ENCODE data around the gene PRRC1.
"Not testable (repeated sequence)": the region's sequence is repeated elsewhere in the genome, so short reads cannot be mapped to it uniquely, and the experiment has no call there.

The PRRC1 gene

DNA sequence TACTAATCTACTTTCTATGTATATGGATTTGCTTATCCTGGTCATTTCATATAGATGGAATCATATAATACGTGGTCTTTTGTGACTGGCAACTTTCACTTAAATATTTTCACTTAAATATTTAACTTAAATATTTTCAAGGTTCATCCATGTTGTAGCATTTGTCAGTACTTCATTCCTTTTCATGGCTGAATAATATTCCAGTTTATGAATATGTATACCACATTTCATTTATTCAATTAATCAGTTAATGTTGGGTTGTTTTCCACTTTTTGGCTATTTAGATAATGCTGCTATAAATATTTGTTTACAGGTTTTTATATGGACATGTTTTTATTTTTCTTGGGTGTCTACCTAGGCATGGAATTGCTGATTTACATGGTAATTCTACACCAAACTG is 7.7 kb downstream of the PRRC1 start:
- H3K4me1 ChIP-seq: no peaks in the 10 kb centered on the region
- H4K20me1 ChIP-seq: peaks cover 0 to 61% (median 19%) of the 10 kb centered on the region in 11 experiments; a peak in 12 of 22 replicates
- H3K4me3 ChIP-seq: no peak overlapping the region
- no peak overlapping the region for H3K27ac ChIP-seq
- no peak overlapping the region for H3K4me2 ChIP-seq
- TF ChIP-seq Cebpa-rat (IDR thresholded peaks at IDR 0.05): no peak
- no peak overlapping the region for H3K9ac ChIP-seq
- H3K9me3 ChIP-seq (replicated peaks in 1 of 11): peaks cover 18 to 35% (median 26%) of the 10 kb centered on the region in 11 experiments
- H3K27me3 ChIP-seq: no peaks in the 10 kb centered on the region
- peaks cover 94 to 100% (median 100%) of the 10 kb centered on the region in 11 experiments for H3K36me3 ChIP-seq

- no peaks in the 10 kb centered on the region for H3K27me3 ChIP-seq
- H3K27ac ChIP-seq: no peak overlapping the region
- no peak overlapping the region for H3K9ac ChIP-seq
- H3K4me3 ChIP-seq: no peak overlapping the region
- peaks cover 89 to 100% (median 98%) of the 10 kb centered on the region in 11 experiments for H3K36me3 ChIP-seq
- peaks cover 0 to 1% (median 0%) of the 10 kb centered on the region in 11 experiments; a peak in 4 of 22 replicates for H3K9me3 ChIP-seq (replicated peaks in 1 of 11)
- no peaks in the 10 kb centered on the region for H3K4me1 ChIP-seq
- no peak overlapping the region for H3K4me2 ChIP-seq
- H4K20me1 ChIP-seq: peaks cover 0 to 36% (median 0%) of the 10 kb centered on the region in 11 experiments; a peak in 5 of 22 replicates
- TF ChIP-seq Cebpa-rat (IDR thresholded peaks at IDR 0.05): no peak
Measured at GRCh38 chr5:127529904-127530682, 12.7 kb downstream of the PRRC1 start.

DNA sequence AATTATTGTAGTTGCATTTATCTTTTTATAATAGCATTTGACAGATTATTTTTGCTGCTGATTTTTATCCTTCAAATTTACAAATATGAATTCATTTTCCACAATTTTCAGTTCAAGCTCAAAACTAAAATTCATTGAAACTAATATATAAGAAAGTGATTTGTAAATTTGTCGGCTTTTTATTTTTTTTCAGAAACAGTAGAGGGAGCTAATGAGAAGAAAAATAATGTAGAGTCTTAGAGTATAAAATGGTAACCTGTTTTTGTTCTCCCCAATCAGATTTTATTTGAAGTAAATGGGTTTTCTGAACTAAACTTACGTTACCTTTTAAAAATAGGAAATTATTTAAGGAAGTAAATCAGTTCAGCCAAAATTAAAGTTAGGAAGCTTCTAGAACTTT is 19.2 kb downstream of the PRRC1 start:
- H3K4me3 ChIP-seq: no peak overlapping the region
- no peak overlapping the region for H3K9ac ChIP-seq
- peaks cover 81 to 95% (median 88%) of the 10 kb centered on the region in 11 experiments for H3K36me3 ChIP-seq
- TF ChIP-seq Cebpa-rat (IDR thresholded peaks at IDR 0.05): no peak
- no peak overlapping the region for H3K4me2 ChIP-seq
- H4K20me1 ChIP-seq: 0 out of 22 replicates have a peak, but pooled peaks cover 0 to 6% (median 0%) of the 10 kb centered on the region in 11 experiments
- no peak overlapping the region for H3K27ac ChIP-seq
- H3K4me1 ChIP-seq: no peaks in the 10 kb centered on the region
- H3K9me3 ChIP-seq (replicated peaks in 1 of 11): peaks cover 14 to 27% (median 22%) of the 10 kb centered on the region in 11 experiments; a peak in 21 of 22 replicates
- H3K27me3 ChIP-seq: no peaks in the 10 kb centered on the region

DNA sequence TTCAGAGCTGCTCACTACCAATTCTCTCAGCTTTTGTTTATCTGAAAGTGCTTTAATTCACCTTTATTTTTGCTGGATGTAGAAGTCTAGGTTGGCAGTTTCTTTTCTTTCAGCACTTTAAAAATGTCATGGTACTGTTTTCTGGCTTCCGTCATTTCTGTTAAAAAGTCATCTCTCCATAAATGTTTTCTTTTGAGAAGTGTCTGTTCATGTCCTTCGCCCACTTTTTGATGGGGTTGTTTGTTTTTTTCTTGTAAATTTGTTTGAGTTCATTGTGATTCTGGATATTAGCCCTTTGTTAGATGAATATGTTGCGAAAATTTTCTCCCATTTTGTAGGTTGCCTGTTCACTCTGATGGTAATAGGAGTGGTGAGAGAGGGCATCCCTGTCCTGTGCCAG is 23.1 kb downstream of the PRRC1 start:
- H3K9ac ChIP-seq, H3K27ac ChIP-seq, H3K4me1 ChIP-seq, H3K27me3 ChIP-seq, H3K4me2 ChIP-seq, H4K20me1 ChIP-seq, H3K4me3 ChIP-seq: not testable (repeated sequence)
- peaks cover 14 to 36% (median 28%) of the 10 kb centered on the region in 11 experiments for H3K9me3 ChIP-seq (replicated peaks in 1 of 11)
- peaks cover 54 to 66% (median 60%) of the 10 kb centered on the region in 11 experiments for H3K36me3 ChIP-seq

GRCh38 chr5:127545249-127545648 is 27.8 kb downstream of the PRRC1 start:
- H3K27me3 ChIP-seq, H3K4me3 ChIP-seq, H3K9ac ChIP-seq, H3K4me1 ChIP-seq, H3K4me2 ChIP-seq, H3K27ac ChIP-seq: not testable (repeated sequence)
- Histone ChIP-seq H4K20me1 (peaks cover 0 to 12% (median 4%) of the 10 kb centered on the region in 11 experiments; a peak in 8 of 22 replicates), H3K36me3 (peaks cover 32 to 66% (median 56%) of the 10 kb centered on the region in 11 experiments), H3K9me3 (replicated peaks in 1 of 11) (peaks cover 6 to 20% (median 14%) of the 10 kb centered on the region in 11 experiments)

- no peak overlapping the region for H3K9ac ChIP-seq
- TF ChIP-seq Cebpa-rat (IDR thresholded peaks at IDR 0.05): no peak
- no peak overlapping the region for H3K4me3 ChIP-seq
- H3K36me3 ChIP-seq: peaks cover 58 to 94% (median 82%) of the 10 kb centered on the region in 11 experiments
- no peak overlapping the region for H3K27ac ChIP-seq
- H3K27me3 ChIP-seq: no peaks in the 10 kb centered on the region
- peaks cover 0 to 17% (median 4%) of the 10 kb centered on the region in 11 experiments; a peak in 8 of 22 replicates for H4K20me1 ChIP-seq
- no peaks in the 10 kb centered on the region for H3K4me1 ChIP-seq
- H3K9me3 ChIP-seq (replicated peaks in 1 of 11): peaks cover 0 to 3% (median 2%) of the 10 kb centered on the region in 11 experiments; a peak in 14 of 22 replicates
- no peak overlapping the region for H3K4me2 ChIP-seq
Measured at GRCh38 chr5:127549551-127549950, 32.1 kb downstream of the PRRC1 start.

DNA sequence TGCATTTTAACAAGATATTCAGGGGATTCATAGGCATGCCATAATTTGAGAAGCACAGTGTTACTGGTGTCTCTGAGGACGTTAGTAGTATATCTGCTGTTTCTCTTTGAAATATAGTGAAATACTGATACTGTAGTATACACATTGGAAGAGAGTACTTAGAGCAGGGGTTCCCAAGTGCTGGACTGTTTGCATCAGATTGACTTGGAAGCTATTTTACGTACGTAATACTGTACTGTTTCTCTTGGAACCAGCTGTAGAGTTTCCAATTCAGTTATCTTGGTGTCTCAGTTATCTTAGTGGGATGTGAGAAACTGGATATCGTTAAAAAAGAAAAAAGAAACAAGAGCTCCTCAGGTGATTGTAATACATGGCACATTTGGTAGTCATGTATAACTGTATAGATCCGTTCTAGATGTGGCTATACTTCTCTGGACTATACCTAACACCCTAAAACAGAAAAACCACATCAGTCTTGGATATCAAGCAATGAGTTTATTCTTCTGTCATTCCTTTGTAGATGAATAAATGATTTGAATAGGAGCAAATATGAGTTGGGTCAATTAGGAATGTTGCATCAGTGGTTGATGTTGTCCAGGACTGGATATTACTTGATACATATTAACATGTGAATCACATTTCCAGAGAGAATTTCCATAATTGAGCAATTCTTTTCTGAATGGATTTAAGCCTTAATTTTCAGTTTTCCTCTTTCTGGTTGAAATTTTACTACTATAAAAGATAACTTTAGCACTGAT is 33.4 kb downstream of the PRRC1 start:
- Histone ChIP-seq H3K27me3 (no peaks in the 10 kb centered on the region), H3K9ac (no peak overlapping the region), H3K4me3 (no peak overlapping the region), H3K27ac (no peak overlapping the region), H3K4me1 (no peaks in the 10 kb centered on the region), H4K20me1 (peaks cover 0 to 14% (median 3%) of the 10 kb centered on the region in 11 experiments; a peak in 8 of 22 replicates), H3K36me3 (peaks cover 60 to 100% (median 82%) of the 10 kb centered on the region in 11 experiments), H3K9me3 (replicated peaks in 1 of 11) (no peaks in the 10 kb centered on the region), H3K4me2 (no peak overlapping the region)
- TF ChIP-seq Cebpa-rat (IDR thresholded peaks at IDR 0.05): no peak

DNA sequence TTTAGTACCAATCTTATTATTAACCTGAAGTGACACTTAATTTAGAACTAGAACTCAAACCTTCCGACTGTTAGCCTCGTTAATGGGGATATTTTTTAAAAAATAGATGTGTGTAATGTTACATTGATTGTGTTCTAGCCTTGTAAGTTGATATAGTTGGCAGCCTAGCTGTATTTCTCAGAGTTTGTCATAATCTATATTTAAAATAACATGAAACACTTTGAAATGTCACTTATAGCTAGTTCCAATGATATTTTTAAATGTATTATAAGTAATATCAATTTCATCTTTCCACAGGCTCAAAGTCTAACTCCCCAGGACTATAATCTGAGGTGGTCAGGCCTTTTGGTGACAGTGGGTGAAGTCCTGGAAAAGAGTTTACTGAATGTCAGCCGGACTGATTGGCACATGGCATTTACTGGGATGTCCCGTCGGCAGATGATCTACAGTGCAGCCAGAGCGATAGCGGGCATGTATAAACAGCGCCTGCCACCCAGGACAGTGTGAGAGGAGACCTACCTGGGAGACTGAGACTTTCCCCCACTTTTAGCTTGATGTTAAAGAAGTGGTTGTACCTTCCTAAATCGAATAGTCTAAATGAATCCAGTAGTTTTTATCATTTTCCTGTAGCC is 34.1 kb downstream of the PRRC1 start:
- Histone ChIP-seq H3K36me3 (peaks cover 58 to 95% (median 75%) of the 10 kb centered on the region in 11 experiments), H3K9me3 (replicated peaks in 1 of 11) (no peaks in the 10 kb centered on the region), H3K27ac (no peak overlapping the region), H3K27me3 (no peaks in the 10 kb centered on the region), H3K4me1 (no peaks in the 10 kb centered on the region), H3K9ac (no peak overlapping the region), H3K4me3 (no peak overlapping the region), H3K4me2 (no peak overlapping the region), H4K20me1 (peaks cover 0 to 7% (median 0%) of the 10 kb centered on the region in 11 experiments; a peak in 6 of 22 replicates)
- TF ChIP-seq Cebpa-rat (IDR thresholded peaks at IDR 0.05): no peak

GRCh38 chr5:127555826-127556225 is 38.4 kb downstream of the PRRC1 start:
- Histone ChIP-seq H3K4me3 (no peak overlapping the region), H4K20me1 (no peaks in the 10 kb centered on the region; a peak in 1 of 22 replicates), H3K36me3 (peaks cover 33 to 52% (median 40%) of the 10 kb centered on the region in 11 experiments), H3K4me1 (no peaks in the 10 kb centered on the region), H3K9me3 (replicated peaks in 1 of 11) (no peaks in the 10 kb centered on the region), H3K9ac (no peak overlapping the region), H3K27ac (no peak overlapping the region), H3K27me3 (no peaks in the 10 kb centered on the region), H3K4me2 (no peak overlapping the region)
- TF ChIP-seq Cebpa-rat (IDR thresholded peaks at IDR 0.05): no peak

Measured in BLaER1 treated with 17β-estradiol and CSF1 and Interleukin-3, amounts not matched to agents 10 nM and 100 nM (cell line).